WERI-Rb-1 (cell line): ENCODE data around the gene IFNA10.

Source experiments
- DNase-seq: peaks from one replicate; pipeline ENCODE4 v3.0.0-alpha.2; 2020
- H3K27ac ChIP-seq: fragments of 250-450 bp; sonication (Bioruptor Pico); 2 replicates; pipeline ENCODE4 v1.5.1; 2020; ENCODE audit warnings: mild to moderate bottlenecking, moderate library complexity
- H3K27me3 ChIP-seq: fragments of 250-450 bp; sonication (Bioruptor Pico); 2 replicates; pipeline ENCODE4 v1.5.1; 2021; ENCODE audit warnings: mild to moderate bottlenecking, low read depth, moderate library complexity; ENCODE audit not compliant: insufficient read depth, severe bottlenecking
- H3K36me3 ChIP-seq: fragments of 250-450 bp; sonication (Bioruptor Pico); 2 replicates; pipeline ENCODE4 v1.5.1; 2020; ENCODE audit warnings: mild to moderate bottlenecking, moderate library complexity
- H3K4me3 ChIP-seq: 2 replicates; pipeline ENCODE4 v1.5.1; 2011; ENCODE audit warnings: low read depth, mild to moderate bottlenecking, control low read depth, low read length
- H3K9me3 ChIP-seq: fragments of 250-450 bp; sonication (Bioruptor Pico); 2 replicates; pipeline ENCODE4 v1.5.1; 2021; ENCODE audit warnings: mild to moderate bottlenecking, moderate library complexity; ENCODE audit not compliant: severe bottlenecking
- CTCF ChIP-seq: IDR thresholded peaks from 2 replicates; pipeline ENCODE4 v1.5.1; 2011; ENCODE audit warnings: low read depth, mild to moderate bottlenecking, control low read depth, inconsistent platforms, low read length

Gene IFNA10

GRCh38 chr9:21160178-21160577, 46.8 kb downstream of the IFNA10 start:
- TF ChIP-seq CTCF: no peak
- Histone ChIP-seq H3K36me3 (no peaks in the 10 kb centered on the region), H3K4me3 (no peak overlapping the region), H3K9me3 (no peaks in the 10 kb centered on the region), H3K27ac (no peak overlapping the region), H3K27me3 (no peaks in the 10 kb centered on the region)
- DNase-seq: no peak
